Astrocyte (in vitro differentiated cells and primary cell): ENCODE data around the gene GRIP1. TPM values are rescaled to one million over a fixed set of nuclear protein-coding genes. Genes with fewer than 3 reads are reported as not detected.
A peak's percentile ranks its signal among the peaks of the same experiment; 100 is the strongest.

ENCODE experiments used
- DNase-seq: peaks from one replicate; pipeline ENCODE4 v3.0.0-alpha.2; 2010; ENCODE audit warnings: low read depth
- FAIRE-seq: peaks from 2 replicates; lab custom pipeline; 2011; peaks lifted over from hg19 to GRCh38; lab: Jason Lieb, UNC
- H2AFZ ChIP-seq: 2 replicates; pipeline ENCODE4 v1.6.0; 2012; ENCODE audit warnings: low read depth, low read length, inconsistent platforms
- H3K27ac ChIP-seq: 2 replicates; pipeline ENCODE4 v1.5.1; 2011; ENCODE audit warnings: low read depth, low read length, inconsistent platforms
- H3K27me3 ChIP-seq: 2 replicates; pipeline ENCODE4 v1.6.0; 2011; ENCODE audit warnings: low read length, inconsistent platforms; ENCODE audit not compliant: insufficient read depth
- H3K36me3 ChIP-seq: 2 replicates; pipeline ENCODE4 v1.5.1; 2011; ENCODE audit warnings: low read length, inconsistent platforms; ENCODE audit not compliant: insufficient read depth
- H3K4me1 ChIP-seq: 2 replicates; pipeline ENCODE4 v1.5.1; 2011; ENCODE audit warnings: low read length, inconsistent platforms; ENCODE audit not compliant: insufficient read depth
- H3K4me2 ChIP-seq: 2 replicates; pipeline ENCODE4 v1.6.0; 2012; ENCODE audit warnings: low read length, inconsistent platforms
- H3K4me3 ChIP-seq: 2 replicates; pipeline ENCODE4 v1.5.1; 2011; ENCODE audit warnings: low read depth, mild to moderate bottlenecking, low read length, inconsistent platforms; ENCODE audit not compliant: insufficient read depth
- H3K79me2 ChIP-seq: 2 replicates; pipeline ENCODE4 v1.6.0; 2012; ENCODE audit warnings: mild to moderate bottlenecking, low read length, inconsistent platforms; ENCODE audit not compliant: insufficient read depth
- H3K9ac ChIP-seq: 2 replicates; pipeline ENCODE4 v1.6.0; 2012; ENCODE audit warnings: mild to moderate bottlenecking, low read length, inconsistent platforms
- H3K9me3 ChIP-seq: 2 replicates; pipeline ENCODE4 v1.5.1; 2012; ENCODE audit warnings: low read depth, mild to moderate bottlenecking, low read length, inconsistent platforms; ENCODE audit not compliant: insufficient read depth
- H4K20me1 ChIP-seq: 2 replicates; pipeline ENCODE4 v1.6.0; 2012; ENCODE audit warnings: low read length, inconsistent platforms; ENCODE audit not compliant: insufficient read depth
- H3K27ac Mint-ChIP-seq: one replicate; pipeline ENCODE4 v1.8.0; 2021; ENCODE audit warnings: mild to moderate bottlenecking, mixed read lengths; ENCODE audit not compliant: unreplicated experiment
- H3K27me3 Mint-ChIP-seq: one replicate; pipeline ENCODE4 v1.8.0; 2021; ENCODE audit warnings: low read depth, mixed read lengths; ENCODE audit not compliant: unreplicated experiment
- H3K36me3 Mint-ChIP-seq: one replicate; pipeline ENCODE4 v1.8.0; 2021; ENCODE audit warnings: low read depth, mixed read lengths; ENCODE audit not compliant: unreplicated experiment
- H3K4me1 Mint-ChIP-seq: one replicate; pipeline ENCODE4 v1.8.0; 2021; ENCODE audit warnings: low read depth, mixed read lengths; ENCODE audit not compliant: unreplicated experiment
- H3K4me3 Mint-ChIP-seq: one replicate; pipeline ENCODE4 v1.8.0; 2021; ENCODE audit warnings: mild to moderate bottlenecking, moderate library complexity, mixed read lengths; ENCODE audit not compliant: unreplicated experiment
- H3K9me3 Mint-ChIP-seq: one replicate; pipeline ENCODE4 v1.8.0; 2021; ENCODE audit warnings: mild to moderate bottlenecking, mixed read lengths; ENCODE audit not compliant: unreplicated experiment
- CTCF ChIP-seq: IDR thresholded peaks from 2 replicates; pipeline ENCODE4 v1.5.1; 2011; ENCODE audit warnings: low read depth, mild to moderate bottlenecking, inconsistent platforms, low read length, moderate library complexity; ENCODE audit not compliant: insufficient read depth
- EZH2 ChIP-seq: IDR thresholded peaks from 2 replicates; pipeline ENCODE4 v1.6.1; 2012; ENCODE audit warnings: mild to moderate bottlenecking, low read length, inconsistent platforms; ENCODE audit not compliant: insufficient read depth
- total RNA-seq: library from RNA; stranded (reverse); gene quantifications from 2 replicates; pipeline ENCODE4 v1.2.1, GENCODE V29; 2021

Gene GRIP1
- total RNA-seq, 1 donor from 2014 or later = 16.7 TPM

DNA sequence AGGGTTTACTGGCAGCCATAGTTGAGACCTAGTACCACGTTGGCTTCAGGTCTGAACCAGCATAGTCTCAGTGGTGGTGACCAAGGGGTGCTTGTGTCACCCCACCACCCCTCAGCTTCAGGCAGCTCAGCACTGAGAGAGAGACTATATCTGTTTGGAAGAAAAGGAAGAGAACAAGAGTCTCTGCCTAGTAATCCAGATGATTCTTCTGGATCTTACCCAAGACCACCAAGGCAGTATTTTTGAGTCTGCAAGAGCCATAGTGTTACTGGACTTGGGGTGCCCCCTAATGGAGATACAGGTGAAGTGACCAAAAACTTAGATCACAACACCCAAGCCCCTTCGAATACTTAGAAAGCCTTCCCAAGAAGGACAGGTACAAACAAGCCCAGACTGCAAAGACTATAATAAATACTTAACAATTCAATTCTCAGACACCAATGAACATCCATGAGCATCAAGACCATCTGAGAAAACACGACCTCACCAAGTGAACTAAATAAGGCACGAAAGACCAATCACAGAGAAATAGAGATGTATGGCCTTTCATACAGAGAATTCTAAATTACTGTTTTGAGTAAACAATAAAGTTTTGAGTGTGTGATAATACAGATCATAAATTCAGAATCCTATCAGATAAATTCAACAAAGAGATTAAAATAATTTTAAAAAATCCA lies 269.5 kb downstream of the GRIP1 start:
- H3K9me3 Mint-ChIP-seq = peaks cover 5% of the 10 kb centered on the region
- peaks cover 19% of the 10 kb centered on the region for H3K4me1 Mint-ChIP-seq
- TF ChIP-seq CTCF (peak; percentile 64), EZH2 (no peak)
- no peak overlapping the region for H3K4me2 ChIP-seq
- no peaks in the 10 kb centered on the region for H3K36me3 ChIP-seq
- peaks cover 7% of the 10 kb centered on the region for H3K4me1 ChIP-seq
- no peaks in the 10 kb centered on the region for H3K9me3 ChIP-seq
- H3K9ac ChIP-seq = no peak overlapping the region
- FAIRE-seq (peak; percentile 73), DNase-seq (peak; percentile 35)
- H2AFZ ChIP-seq = no peak overlapping the region
- H3K27me3 ChIP-seq = no peaks in the 10 kb centered on the region
- H3K36me3 Mint-ChIP-seq = no peaks in the 10 kb centered on the region
- H3K4me3 ChIP-seq = no peak overlapping the region
- no peaks in the 10 kb centered on the region for H4K20me1 ChIP-seq
- H3K27ac ChIP-seq = no peak overlapping the region
- H3K4me3 Mint-ChIP-seq = no peak overlapping the region
- no peak overlapping the region for H3K27ac Mint-ChIP-seq
- no peaks in the 10 kb centered on the region for H3K79me2 ChIP-seq
- H3K27me3 Mint-ChIP-seq = no peaks in the 10 kb centered on the region

GRCh38 chr12:66405395-66405794 lies 273.5 kb downstream of the GRIP1 start:
- no peaks in the 10 kb centered on the region for H3K27me3 Mint-ChIP-seq

More at GRCh38 chr12:66405395-66405794, 273.5 kb downstream of the GRIP1 start:
- H3K9me3 Mint-ChIP-seq = no peaks in the 10 kb centered on the region
- no peaks in the 10 kb centered on the region for H3K9me3 ChIP-seq
- H3K4me1 Mint-ChIP-seq = peaks cover 19% of the 10 kb centered on the region
- no peak overlapping the region for H3K27ac Mint-ChIP-seq
- no peak overlapping the region for H3K4me3 ChIP-seq
- TF ChIP-seq CTCF = no peak
- no peak for TF ChIP-seq EZH2
- no peak overlapping the region for H3K4me3 Mint-ChIP-seq
- no peaks in the 10 kb centered on the region for H3K36me3 Mint-ChIP-seq
- peak overlapping the region; percentile 38 for H3K4me2 ChIP-seq
- H3K36me3 ChIP-seq = no peaks in the 10 kb centered on the region
- H3K4me1 ChIP-seq = peaks cover 7% of the 10 kb centered on the region
- no peak for FAIRE-seq
- DNase-seq = peak; percentile 52
- no peak overlapping the region for H3K27ac ChIP-seq
- H3K79me2 ChIP-seq = no peaks in the 10 kb centered on the region
- no peak overlapping the region for H3K9ac ChIP-seq
- H2AFZ ChIP-seq = no peak overlapping the region
- H4K20me1 ChIP-seq = no peaks in the 10 kb centered on the region
- H3K27me3 ChIP-seq = no peaks in the 10 kb centered on the region
